Activated effector memory CD4-positive, alpha-beta T cell treated with anti-CD3 and anti-CD28 coated beads, Interleukin-2, amount 50 U/mL, for 16 hours (primary cell): ENCODE results near the gene MTG2.
"Not testable (repeated sequence)": the region's sequence is repeated elsewhere in the genome, so short reads cannot be mapped to it uniquely, and the experiment has no call there.

Experiments used
- DNase-seq: peaks from one replicate; pipeline ENCODE4 v3.0.0-alpha.2; 2020

MTG2 gene

GRCh38 chr20:62146019-62146755, 36.6 kb upstream of the MTG2 start:
- no peak for DNase-seq

DNA sequence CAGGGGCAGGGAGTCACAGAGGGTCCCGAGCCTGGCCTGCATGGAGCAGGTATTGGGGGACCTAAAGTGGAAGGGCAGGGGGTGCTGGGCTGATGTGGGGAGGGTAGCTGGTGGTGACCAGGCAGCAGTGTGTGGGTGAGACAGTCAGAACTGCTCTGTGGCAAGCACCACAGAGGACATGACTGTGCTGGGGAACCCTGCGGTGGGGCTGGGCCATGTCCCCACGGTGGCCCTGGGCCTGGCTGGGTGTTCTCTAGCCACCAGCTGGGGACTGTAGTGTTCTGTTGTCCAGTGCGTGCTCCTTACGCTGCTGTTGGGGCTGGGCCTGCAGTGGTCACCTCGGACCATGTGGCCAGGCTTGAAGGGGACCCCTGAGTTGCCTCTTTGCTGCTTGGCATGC, 35.7 kb upstream of the MTG2 start:
- no peak for DNase-seq

DNA sequence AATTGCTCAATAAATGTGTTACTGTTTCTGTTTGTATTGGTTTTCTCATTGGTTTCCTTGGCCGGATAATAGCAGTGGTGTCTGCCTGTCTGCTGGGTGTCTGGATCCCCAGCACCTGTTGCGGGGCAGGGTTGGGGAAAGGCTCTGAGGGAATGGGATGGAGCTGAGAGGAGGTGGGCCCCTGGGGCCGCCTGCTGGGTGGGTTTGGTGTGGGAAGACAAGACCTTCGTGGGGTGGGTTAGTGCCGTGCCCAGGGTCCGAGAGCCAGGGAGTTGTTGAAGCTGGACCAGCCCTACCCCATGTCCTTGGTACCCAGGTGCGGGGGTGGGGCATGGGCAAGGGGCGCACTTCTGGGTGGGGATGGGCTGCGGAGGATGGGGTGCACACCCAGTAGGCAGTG, 35.3 kb upstream of the MTG2 start:
- DNase-seq = no peak

DNA sequence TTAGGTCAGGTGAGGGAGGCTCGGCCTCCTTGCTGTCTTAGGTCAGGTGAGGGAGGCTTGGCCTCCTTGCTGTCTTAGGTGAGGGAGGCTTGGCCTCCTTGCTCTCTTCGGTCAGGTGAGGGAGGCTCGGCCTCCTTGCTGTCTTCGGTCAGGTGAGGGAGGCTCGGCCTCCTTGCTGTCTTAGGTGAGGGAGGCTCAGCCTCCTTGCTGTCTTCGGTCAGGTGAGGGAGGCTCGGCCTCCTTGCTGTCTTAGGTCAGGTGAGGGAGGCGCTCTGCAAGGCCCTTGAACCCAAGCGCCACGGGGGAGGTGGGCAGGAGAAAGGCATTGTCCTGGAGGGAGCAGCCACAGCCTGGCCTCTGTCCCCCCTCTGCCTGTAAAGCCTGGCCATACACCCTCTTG, 34.4 kb upstream of the MTG2 start:
- not testable (repeated sequence) for DNase-seq

DNA sequence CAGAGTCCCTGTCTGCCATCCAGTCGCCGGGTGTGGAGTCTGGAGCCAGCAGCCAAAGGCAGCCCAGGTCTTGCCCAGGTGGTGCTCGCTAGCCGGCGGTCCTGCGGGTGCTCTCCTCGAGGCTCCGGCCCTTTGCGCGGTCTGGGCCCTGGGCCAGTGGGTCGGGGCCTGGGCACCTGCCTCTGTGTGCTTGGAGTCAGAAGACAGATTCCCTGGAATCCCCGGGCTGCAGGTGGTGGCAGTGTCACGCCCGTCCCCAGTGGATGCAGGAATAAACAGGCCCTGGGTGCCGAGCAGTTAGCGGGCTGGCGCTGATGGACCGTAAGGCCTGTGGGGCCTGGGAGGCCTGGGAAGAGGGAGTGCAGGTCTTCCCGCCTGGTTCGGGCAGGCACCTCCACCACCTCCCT, 33.9 kb upstream of the MTG2 start:
- DNase-seq = no peak

GRCh38 chr20:62149532-62150309, 33.1 kb upstream of the MTG2 start:
- no peak for DNase-seq

GRCh38 chr20:62150310-62150575, 32.6 kb upstream of the MTG2 start:
- DNase-seq = no peak

DNA sequence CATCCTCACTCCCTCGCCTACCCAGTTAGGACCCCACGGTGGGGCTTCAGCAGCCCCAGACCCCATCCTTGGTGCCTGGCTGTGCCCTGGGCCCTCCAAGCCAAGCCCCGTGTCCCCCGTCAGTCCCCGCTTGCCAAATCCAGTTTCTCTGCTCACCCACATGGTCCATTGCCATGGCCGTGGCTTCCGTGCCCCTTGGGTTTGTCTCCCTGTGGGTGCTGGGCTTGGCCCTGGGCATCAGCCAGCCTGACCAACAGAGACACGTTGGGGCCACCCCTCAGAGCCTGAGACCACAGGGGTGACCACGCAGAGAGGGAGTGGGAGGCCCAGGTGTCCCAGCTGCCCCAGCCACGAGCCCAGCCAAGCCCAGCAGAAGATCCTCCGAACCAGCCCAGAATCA, 31.6 kb upstream of the MTG2 start:
- no peak for DNase-seq

GRCh38 chr20:62151835-62152364, 30.9 kb upstream of the MTG2 start:
- no peak for DNase-seq

- DNase-seq = no peak
These were observed 27.2 kb upstream of the MTG2 start for GRCh38 chr20:62155428-62156253.

DNA sequence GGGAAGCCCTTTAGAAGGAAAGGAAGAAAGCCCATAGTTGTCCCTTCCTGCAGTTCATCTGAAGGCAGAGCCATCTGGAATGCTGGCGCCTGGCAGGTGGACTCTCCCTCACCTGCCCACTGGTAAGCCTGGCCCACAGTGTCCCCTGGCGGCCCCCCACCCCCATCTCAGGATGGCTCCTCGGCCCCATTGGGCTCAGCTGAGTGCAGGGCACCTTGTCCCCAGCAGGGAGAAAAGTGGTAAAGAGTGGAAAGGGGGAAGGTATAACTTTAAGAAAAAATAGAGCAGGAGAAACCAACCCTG, 26.6 kb upstream of the MTG2 start:
- DNase-seq = no peak

- DNase-seq = peak; percentile 90
These were observed 26.0 kb upstream of the MTG2 start for GRCh38 chr20:62156592-62157386.

GRCh38 chr20:62157387-62158087, 25.3 kb upstream of the MTG2 start:
- no peak for DNase-seq

DNA sequence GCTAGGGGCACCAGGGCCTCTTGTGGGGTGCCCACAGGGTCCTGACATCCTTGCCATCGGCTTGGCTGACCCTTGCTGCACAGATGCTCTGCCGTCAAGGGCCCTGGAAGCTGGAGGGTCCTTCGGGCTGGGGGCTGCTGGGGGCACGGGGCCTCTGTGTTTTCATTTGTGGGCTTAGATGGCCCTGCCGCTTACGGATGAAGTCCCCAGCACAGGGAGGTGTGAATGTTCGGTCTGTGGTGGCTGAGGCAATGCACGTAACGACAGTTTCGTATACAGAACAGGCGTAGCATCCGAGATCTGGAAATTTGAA, 24.8 kb upstream of the MTG2 start:
- no peak for DNase-seq

DNA sequence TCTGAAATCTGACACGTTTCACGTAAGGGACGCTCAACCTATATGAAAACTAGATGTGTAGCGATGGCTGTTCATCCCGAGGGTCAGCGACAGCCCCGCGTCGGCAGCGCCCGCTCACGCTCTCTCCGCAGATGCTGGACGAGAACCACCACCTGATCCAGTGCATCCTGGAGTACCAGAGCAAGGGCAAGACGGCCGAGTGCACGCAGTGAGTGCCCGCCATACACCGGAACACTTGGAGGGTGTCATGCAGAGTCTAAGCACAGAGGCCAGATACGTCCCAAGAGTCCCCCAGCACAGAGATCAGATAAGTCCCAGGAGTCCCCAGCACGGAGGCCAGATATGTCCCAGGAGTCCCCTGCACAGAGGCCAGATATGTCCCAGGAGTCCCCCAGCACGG, 24.3 kb upstream of the MTG2 start:
- DNase-seq = no peak

GRCh38 chr20:62159052-62159451, 23.8 kb upstream of the MTG2 start:
- no peak for DNase-seq

DNA sequence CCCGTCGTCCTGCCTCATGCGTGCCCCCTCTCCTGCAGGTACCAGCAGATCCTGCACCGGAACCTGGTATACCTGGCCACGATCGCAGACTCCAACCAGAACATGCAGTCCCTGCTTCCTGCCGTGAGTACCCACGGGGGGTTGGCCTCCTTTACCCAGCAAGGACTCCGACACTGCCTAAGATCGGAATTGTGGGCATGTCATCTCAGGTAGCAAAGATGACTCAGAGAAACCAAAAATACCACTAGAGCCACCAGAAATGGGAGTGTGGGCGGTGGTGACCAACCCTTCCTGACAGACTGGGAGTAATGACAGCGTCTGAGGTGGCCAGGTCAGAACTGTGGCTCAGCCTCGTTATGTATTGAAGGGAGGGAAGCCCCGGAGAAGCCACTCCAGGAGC, 23.0 kb upstream of the MTG2 start:
- peak; percentile 85 for DNase-seq

- no peak for DNase-seq
These were observed 22.6 kb upstream of the MTG2 start for GRCh38 chr20:62160253-62160652.

DNA sequence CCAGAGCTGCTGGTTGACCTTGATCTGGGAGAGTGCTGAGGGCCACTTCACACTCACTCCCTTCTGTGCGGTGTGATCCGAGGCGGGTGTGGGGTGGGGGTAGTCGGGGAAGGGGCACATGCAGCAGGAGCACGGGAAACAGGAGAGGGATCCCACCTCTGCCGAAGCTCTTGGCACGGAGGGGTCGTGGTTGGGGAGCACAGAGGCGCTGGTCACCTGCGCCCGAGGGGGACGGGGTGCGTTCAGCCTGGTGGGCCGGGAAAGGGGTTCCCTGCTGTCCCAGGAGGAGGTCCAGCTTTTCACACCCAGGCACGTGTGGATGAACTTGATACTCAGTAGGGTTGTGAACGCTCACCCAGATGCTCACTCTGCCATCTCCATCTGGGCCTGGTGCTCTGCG, 22.0 kb upstream of the MTG2 start:
- DNase-seq = no peak

DNA sequence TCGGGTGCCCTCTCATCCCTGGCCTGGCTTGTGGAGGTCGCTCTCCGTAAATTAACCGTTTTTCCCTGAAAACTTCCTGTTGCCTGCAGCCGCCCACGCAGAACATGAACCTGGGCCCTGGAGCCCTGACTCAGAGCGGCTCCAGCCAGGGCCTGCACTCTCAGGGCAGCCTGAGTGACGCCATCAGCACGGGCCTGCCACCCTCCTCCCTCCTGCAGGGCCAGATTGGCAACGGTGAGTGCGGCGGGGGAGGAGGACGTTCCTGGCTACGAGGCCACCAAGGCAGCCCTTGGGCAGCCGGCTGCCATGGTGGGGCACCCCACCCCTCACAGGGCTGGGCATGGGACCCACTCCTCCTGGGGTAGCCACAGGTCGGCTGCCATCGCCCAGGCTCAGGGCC, 21.5 kb upstream of the MTG2 start:
- no peak for DNase-seq

GRCh38 chr20:62162765-62163484, 19.9 kb upstream of the MTG2 start:
- DNase-seq = no peak

- DNase-seq = no peak
These were observed 19.4 kb upstream of the MTG2 start for GRCh38 chr20:62163485-62163865.
